HG03442 (cell line): ENCODE data around the gene SS18L1.

Experiments
- ATAC-seq: cut with Tn5 transposase; IDR thresholded peaks from one replicate; pipeline ENCODE4 v1.9.1; 2021; ENCODE audit warnings: mild to moderate bottlenecking, moderate library complexity; ENCODE audit not compliant: unreplicated experiment

SS18L1 gene

DNA sequence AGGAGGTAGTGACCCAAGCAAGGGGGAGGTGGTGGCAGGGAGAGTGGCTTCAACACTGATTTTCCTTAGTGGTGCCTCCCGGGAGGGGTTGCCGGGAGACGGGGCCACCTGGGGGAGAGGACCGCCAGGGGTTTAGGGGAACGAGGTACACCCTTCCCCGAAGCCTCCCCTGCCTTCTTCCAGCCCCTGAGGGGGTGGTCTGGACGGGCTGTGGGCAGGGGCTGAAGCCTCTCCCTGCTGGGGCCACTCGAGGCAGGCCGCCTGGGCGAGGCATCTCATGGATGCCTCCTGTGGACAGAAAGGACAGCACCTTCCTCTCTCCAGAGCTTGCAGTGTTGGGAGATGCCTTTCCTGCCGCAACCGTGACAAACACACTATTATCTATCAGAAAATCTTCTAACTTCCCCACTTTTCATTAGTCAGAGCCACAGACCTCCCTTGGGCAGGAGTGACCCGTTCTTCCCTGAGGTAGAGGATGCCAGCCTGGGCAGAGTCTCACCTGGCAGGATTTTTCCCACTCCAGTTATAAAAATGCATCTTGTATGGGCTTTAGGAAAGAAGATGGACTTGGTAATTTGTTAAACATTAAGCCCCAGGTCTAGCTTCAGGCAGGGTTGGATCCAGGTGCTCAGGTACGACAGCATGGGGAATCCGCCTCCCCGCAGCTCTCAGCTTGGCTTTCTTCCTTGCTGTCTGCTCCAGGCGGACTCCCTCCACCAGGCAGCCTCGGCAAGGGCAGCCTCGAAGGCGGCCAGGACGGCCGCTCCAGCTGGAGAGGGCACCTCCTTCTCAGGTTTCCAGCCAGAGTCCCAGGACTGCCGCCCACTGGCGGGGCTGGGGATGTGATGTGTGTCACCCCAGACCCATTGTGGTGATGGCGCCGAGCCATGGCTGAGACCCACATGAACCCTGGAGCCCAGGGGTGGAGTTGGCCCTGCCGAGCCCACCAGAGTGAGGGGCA is 65.5 kb downstream of the SS18L1 start:
- ATAC-seq, result no peak

DNA sequence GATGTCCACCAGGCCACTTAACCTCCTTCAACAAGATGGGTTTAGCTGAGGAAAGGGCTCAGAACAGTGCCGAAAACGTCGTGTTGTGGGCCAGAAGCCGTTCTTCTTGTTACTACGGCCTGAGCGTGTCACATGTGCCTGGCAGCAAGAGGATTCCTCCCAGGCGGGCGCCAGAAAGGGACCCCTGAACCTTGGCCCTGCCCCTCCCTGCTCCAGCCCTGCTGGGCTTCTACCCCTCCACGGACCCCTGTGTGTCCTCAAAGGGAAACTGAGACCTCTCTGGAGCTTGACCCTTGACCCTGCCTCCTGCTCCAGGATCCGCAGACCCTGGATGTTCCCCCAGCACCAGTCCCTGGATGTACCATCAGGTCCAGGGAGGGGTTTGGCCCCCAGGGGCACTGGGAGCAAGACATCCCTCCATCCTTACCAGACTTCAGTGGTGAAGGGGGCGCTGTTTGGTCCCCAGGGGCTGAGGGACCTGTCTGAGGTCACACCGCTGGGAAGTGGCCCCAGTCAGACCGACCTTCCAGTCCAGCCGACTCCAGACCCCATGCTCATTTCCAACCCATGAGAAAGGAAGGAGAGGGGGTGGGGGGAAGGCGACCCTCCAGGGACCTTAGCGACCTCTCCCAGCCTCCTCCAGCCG is 66.4 kb downstream of the SS18L1 start:
- no peak for ATAC-seq

DNA sequence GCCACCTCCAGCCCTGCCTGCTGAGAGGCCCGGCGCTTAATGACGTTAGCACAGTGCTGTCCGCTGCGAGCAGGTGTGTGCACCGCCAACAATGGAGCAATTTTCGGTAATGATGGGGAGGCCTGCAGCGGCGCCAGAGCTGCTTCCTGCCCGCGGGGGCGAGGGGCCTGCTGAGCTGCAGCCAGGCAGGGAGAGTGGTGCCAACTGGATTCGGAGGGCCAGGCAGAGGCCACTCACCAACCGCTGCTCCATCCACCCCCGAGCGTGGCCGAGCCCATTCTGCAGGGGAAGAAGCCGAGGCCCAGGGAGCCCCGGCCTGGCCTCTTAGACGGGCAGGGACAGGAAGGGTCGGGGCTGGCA is 66.9 kb downstream of the SS18L1 start:
- ATAC-seq, result no peak

DNA sequence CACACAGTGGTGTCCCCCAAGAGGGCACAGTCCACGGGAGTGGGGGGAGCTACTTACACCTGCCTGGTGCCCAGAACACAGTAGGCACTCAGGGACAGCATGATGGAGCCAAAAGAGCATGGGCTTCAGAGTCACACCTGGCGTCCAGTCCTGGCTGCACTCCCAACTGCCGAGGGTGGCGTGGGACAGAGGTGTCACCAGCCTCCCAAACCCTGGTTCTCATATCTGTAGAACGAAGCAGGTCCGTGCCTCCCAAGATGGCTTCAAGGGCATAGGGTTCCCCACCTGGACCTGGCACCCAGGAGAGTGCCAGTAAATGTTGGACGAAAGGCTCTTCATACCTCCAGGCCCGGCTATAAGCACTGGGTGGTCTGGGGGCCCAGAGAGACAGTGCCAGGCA is 67.6 kb downstream of the SS18L1 start:
- ATAC-seq, result no peak

DNA sequence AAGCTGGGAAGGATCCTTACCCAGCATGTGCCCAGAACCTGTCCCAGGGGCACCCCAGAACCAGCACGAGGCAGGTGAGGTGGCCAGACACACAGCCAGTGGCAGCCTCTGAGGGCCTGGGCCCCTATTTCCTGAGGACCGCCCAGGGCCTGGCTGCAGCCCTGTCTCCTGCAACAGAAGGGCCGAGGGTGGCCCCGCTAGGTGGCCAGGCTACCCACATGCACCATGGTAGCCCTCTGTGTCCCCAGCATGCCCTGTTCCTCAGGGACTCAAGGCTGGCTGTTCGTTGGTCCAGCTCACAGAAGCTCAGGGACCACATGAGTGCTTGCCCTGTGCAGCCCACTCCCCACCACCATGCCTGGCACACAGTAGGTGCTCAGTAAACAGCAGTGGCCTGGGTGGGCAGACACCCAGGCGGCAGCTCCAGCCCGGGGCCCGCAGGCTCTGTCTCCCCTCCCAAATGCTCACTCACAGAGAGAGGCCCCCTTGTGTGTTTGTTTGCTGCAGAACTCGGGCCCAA is 68.3 kb downstream of the SS18L1 start:
- no peak for ATAC-seq

DNA sequence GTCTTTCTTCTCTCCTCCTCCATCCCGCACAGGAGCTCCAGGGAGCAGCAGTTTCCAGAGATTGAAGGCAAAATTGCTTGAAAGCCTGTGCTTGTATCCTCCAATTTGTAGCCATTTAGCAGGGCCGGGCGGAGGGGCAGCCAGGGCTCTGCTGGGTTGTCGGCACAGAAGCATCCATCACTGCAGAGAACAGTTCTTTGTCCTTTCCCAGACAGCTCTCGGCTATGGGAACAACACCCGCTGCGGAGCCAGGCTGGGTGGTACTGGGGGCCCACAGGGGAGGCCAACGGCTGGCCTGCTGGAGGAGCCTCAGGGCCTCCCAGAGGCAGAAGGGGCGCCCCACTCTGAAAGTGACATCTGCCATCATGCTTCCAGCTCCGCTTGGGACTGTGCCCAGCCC is 68.7 kb downstream of the SS18L1 start:
- no peak for ATAC-seq

DNA sequence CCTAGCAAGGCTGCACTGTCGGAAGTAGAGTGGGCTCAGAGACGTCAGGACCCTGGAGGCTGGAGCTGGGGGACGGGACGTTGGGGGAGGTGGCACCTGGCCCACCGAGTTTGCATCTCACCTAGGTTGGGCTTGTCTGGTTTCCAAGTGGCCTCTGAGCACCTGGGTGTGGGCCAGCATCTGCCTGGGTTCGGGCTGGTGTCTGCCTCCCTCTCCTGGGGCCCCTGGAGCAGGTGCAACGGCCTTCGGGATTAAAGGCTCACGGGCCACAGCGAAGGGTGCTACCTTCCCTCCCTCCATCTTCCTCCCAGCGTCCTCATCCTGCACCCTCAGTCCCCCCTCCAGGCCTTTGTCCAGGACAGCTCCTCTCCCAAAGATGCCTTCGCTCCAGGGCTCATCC is 70.5 kb downstream of the SS18L1 start:
- no peak for ATAC-seq

DNA sequence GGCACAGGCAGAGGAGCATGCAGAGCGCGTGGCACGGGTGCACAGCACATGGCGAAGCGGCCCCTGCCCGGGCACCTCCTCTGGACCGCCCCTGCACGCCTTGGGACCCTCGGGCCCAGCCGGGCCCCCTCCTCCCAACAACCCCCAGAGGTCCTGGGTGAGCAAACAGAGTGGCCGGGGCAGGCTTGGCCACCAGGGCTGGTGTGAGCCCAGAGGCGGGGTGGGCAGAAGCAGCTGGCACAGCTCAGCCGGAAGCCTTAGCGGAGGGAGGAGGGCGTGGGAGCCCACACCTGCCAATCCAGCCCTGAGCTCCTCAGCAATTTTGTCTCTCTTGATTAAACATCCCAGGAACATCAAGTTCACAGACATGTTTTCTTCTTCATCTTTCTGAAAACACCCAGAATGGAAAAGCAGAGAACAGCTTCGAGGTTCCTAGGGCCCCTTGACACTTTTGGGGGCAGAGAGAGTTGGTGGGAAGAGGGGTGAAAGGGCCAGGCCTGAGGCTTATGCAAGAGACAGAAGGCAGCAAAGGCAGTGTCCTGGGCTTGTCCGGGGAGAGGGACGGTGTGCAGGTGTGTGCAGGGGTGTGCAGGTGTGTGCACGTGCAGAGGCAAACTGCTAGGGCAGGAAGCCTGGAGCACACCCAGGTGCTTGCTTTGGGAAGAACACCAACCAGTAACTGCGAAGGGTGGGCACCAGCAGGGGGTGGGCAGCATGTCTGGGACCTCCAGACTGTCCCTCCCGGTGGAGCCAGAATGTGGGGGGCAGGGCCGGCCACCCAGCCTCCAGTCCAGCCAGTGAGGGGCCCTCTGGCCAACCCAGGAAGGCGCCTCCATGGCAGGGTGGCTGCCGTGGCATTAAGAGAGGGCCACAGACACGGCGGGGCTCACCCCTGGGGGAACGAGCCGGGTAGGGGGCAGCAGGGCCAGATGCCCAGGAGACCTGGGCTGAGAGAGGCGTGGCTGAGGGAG is 71.7 kb downstream of the SS18L1 start:
- ATAC-seq, result no peak

DNA sequence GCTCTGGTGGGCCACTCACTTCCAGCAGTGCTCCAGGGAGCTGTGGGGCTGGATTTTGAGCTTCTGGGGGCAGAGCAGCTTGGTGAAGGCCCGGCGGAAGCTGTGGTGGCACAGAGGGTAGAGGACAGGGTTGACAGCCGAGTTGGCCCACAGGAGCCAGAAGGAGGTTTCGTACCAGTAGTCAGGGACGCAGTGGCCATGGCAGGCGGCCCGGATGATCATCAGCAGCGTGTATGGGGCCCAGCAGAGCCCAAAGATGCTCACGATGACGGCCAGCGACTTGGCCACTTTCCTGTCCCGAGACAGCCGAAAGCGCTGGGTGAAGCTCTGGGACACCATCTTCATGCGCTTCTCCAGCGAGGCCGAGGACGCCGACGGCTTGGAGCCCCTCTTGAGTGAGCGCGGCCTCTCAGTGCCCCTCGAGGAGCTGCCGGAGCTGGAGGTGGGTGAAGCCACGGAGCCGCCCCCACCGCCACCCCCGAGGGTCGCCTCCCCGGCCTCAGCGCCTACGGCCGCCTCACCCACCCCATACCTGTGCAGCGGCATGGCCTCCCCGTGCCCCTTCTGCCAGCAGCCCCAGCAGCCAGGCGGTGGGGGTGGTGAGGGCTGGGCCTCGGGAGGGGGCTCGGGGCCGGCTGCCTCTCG is 72.5 kb downstream of the SS18L1 start:
- no peak for ATAC-seq

DNA sequence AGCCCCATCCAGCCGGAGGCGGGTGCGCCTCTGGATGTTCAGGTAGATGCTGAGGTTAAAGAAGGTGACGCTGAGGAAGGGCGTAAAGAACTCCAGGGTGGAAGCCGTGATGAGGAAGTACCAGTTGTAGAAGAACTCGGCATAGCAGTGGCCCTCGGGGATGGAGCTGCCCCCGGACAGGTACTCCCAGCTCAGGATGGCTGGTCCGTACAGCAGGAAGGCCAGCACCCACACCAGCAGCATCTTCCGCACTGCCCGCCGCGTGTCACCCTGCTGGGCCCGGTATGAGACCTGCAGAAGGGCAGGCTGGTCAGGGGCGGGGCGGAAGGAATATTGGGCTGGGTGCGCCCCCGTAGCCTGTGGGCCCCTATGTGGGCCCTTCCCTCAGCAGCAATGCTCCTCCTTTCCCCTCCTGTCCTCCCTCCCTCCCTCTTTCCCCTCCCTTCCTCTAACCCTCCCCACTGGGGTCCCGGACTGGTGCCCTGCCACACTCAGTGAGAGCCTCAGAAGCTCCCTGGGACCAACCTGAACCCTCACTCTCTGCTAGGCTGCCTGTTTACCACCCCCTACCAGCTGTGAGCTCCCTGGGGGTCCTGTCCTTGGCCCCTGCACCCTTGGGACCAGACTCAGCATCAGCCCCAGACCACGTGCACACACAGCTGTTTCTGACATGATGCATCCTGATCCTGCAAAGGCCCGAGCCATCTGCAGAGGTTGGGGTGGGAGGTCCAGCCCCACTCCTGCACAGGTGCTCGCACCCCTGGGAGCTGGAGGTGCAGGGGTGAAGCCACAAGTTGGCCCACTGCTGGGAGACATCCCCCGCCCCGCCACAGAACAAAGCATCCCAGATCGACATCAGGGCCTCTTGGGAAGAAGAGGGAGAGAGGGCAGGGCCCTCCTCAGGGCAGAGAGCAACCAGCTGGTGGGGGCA is 73.3 kb downstream of the SS18L1 start:
- no peak for ATAC-seq

DNA sequence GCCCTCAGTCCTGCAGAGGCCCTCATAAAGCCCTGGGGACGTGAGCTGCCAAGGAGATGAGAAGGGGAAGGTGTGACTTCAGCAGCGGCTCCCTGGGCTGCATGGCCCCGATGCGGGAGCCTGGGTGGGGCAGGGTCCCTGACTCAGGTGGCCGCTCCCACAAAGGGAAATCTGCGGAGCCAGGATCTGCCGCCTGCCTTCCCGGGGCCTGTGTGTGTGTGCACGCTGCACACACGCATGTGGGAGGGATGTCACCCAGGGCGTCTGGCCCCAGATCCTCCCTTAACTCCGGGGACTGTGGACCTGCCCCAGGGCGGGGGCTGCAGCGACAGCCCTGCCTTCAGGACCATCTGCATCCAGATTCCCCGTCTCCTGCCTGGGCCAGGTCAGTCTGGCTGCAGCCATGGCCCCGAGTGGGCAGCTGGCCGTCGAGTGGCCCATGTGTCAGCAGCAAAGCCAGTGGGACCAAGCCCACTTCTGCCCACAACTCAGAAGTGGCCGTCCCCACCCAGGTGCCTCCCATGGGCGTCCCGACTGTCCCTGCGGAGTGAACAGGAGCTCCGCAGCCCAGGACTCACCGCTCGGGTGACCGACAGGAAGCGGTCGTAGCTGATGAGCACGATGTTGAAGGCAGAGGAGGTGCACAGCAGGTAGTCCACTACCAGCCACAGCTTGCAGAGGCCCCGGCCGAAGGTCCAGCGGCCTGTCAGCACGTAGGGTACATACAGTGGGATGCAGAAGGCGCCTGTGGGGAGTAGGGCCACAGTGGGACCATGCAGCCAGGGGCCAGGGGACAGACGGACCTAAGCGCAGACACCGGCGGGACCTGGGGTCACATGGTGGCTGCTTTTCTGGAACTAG is 74.6 kb downstream of the SS18L1 start:
- no peak for ATAC-seq

DNA sequence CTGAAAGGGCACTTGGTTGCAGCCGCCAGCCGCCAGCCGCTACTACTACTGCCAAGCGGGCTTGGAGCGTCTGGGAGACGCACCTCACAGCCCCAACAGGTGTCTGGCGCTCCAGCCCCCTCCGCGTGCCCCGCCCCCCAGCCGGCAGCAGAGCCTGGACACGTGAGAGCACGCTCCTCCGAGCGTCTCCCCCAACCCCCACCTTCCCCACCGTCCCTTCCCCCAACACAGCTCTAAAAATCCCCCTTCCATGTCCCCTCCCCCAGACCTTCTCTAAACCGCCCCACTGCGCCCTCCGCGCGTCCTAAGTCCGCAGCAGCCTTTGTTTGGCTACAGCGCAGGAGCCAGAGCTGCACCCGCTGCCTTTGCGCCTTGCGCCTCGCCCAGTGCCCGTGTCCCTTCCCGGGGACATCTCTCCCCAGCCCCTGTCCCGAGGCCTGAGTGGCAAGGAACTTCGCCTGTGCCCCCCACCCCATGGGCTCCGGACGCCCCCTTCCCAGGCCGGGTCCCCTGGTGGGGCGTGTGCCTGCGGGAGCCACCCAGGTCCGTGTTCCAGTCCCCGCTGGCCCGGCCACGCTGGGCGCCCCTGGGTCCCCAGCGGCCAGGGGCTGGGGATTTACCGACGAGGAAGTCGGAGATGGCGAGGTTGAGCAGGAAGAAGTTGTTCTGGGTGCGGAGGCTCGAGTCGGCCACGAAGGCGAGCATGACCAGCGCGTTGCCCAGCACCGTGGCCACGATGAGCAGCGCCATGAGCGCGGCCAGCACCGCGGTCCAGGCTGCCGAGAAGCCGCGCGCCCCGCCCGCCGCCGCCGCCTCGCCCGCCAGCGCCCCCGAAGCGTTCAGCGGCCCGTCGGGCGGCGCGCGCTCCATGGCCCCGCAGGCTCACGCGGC is 75.8 kb downstream of the SS18L1 start:
- no peak for ATAC-seq

DNA sequence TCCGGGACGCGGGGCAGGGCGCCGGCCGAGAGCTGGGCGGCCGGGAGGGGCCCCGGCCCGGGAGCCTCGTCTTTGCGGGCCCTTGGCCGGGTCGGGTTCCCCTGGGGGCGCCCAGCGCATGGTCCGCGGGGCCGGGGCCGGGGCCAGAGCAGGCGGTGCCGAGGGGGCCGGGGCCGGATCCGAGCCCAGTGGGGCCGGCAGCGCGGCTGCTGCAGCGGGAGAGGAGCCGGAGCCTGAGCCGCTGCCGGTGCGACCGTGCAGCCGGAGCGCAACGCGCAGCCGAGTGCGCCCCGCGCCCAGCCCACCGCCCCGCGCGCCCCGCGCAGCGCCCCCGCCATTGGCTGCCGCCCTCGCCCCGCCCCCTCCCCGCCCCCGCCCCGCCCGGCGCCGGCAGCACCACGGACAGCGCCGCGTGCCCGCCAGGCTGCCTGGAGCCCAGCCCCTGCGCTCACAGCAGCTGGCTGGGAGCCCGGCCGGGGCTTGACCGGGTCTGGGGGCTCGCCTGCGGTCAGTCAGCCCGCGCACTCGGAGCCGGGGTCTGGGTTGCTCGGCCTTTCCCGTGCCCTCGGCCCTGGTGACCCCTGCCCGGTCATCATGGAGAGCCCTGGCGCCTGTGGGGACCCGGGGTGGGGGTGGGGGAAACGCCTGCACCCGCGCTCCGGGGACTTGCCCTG is 76.6 kb downstream of the SS18L1 start, which contains the start of gene HRH3:
HRH3 (minus strand) TSS at position 287 of the 674 bp plus-strand sequence. CDS start 308 bp downstream, outside the sequence.
- no peak for ATAC-seq

DNA sequence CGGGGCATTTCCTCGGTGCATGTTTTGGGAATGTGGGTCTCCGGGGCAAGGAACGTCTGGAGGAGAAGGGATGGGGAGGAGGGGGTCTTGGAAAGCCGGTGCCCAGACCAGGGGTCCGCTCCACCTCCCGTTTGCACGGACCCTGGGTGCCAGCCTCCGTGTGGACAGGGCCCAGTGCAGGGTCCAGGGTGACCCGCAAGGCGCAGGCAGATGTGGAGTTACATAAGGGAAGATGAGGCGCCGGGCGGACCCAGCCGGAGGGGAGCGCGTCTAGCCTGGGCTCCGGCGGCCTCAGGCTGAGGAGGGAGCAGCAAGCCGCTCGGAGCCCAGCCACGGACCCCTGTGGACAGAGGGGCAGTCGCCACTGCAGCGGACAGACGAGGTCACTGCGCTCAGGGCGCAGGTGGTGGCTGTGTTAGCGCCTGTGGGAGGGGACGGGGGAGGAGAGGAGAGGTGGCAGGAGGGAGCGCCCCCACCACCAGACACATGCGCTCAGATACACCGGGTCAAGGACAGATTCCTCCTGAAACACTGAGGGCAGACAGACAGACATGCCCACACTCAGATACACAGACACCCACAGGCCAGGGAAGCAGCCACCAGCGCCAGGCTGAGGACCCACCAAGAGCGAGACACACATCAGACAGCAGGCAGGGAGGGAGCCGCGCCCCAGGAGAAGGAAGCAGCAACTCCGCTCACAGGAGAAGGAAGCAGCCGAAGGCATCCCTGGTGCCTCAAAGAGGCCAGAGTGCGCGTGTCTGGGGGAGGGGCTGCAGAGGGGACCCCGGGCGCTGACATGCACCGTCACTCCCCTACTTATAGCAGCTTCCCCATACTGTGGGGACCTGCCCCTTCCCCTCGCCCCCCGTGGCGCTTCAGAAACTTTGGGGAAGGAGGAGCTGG is 77.3 kb downstream of the SS18L1 start:
- no peak for ATAC-seq

DNA sequence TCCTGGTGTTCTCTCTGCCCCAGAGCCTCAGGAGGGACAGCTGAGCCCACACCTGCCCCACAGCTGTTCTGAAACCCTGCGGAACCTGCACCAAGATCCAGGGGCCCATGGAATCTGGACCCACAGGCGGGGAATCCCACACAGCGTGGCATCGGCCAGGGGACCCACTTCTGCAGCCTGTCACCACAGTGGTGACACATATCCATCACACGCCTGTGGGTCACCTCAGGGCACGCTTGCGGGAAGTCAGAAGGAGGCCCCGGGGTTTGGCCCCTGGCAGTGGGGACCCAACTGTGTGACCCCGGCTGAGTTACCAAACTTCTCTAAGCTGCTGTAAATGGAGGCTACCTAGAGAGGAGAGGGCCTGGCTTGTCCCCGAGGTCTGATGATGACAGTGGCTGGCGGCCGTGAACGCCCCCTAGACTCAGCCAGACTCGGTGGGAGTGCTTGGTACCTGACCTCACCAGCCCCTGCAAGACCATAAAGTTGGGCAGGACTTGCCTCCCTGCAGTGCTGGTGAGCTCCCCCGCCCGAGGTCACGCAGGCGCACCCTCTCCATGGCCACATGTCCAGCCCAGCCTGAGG is 78.8 kb downstream of the SS18L1 start:
- no peak for ATAC-seq
